HG02840 (cell line): ENCODE data around the gene ABCC2.

ENCODE experiments used
- ATAC-seq: cut with Tn5 transposase; IDR thresholded peaks from one replicate; pipeline ENCODE4 v1.9.1; 2021; ENCODE audit warnings: mild to moderate bottlenecking, moderate library complexity, moderate number of reproducible peaks; ENCODE audit not compliant: unreplicated experiment, low FRiP score

Gene ABCC2

DNA sequence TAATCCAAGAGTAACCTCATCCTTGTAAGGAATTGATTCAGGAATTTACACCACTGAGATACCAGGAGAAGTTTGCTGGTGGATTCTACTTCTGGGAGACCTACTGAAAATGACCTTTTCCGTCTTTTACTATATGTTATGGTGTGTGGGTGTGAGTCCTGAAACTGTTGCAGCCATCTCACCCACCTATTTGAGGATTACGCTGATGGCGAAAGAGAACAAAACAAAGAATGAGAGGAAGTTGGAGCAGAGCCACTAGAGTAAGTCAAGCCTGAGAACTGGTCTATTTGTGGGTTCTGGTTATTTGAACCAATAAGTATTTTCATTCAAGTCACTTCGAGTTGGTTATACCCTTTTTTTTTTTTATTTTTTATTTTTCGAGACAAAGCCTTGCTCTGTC lies 12.7 kb upstream of the ABCC2 start:
- ATAC-seq: no peak

DNA sequence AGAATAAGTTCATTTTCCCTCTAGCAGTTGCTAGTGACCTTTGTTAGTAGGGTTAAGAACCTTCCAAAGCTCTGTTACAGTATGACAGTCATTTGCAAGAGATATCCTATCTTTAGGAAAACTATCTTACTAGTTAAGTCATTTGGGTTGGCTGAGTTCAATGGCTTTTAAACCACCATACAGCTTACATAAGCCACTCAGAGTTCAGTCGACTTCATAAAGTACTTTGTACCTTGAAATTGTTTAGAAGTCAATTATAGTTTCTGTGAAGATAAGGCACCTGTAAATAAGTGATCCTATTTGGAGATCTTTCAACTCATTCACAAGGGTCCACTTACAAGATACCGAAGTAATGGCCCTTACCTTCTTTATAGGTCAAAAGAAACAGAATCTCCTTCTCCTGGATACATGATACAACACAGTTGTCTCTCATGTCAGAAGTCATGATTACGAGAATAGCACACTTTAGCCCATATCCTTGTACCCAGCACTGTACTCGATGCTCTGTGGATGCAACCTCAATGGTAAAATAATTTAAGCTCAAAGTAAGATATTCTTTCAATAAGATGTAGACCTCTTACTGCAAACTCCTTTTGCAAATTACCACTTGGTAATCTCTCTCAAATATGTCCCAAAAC lies 11.9 kb upstream of the ABCC2 start:
- no peak for ATAC-seq

DNA sequence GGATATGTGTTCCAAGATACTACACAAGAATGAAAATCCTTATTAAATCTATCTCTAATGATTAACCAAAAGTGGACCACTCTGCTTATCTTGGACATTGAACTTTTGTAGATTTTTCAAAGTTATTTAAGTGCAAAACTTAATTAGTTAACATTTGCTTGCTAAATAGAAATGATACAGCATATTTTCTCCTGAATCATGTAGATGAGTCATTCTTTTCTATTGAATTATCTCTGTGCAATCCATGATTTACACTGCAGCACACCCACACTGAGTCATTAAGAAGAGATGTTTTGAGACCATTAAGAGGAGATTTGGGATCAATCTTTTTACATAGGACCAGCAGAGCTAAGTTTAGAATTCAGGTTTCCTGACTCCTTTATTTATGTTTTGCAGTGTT lies 6.6 kb upstream of the ABCC2 start:
- no peak for ATAC-seq

DNA sequence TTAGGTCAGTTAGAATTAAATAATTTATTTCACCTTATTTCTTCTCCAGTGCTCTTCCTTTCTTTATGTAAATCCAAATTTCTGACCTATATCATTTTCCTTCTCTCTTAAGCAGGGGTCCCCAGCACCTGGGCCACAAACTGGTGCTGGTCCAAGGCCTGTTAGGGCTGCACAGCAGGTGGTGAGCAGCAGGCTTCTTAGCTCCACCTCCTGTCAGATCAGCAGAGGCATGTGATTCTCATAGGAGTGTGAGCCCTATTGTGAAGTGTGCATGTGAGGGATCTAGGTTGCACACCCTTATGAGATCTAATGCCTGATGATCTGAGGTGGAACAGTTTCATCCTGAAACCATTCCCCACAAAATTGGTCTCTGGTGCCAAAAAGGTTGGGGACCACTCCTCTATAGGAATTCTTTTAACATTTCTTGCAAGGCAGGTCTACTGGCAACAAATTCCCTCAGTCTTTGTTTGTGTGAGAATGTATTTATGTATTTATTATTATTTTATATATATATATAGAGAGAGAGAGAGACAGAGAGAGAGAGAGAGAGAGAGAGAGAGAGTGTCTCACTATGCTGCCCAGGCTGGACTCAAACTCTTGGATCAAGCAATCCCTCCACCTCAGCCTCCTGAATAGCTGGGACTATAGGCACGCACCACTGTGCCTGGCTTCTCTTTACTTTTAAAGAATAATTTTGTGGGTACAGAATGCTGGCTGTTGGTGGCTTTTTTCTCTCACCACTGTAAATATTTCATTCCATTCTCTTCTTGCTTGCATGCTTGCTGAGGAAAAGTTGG lies 4.3 kb upstream of the ABCC2 start:
- ATAC-seq: no peak

DNA sequence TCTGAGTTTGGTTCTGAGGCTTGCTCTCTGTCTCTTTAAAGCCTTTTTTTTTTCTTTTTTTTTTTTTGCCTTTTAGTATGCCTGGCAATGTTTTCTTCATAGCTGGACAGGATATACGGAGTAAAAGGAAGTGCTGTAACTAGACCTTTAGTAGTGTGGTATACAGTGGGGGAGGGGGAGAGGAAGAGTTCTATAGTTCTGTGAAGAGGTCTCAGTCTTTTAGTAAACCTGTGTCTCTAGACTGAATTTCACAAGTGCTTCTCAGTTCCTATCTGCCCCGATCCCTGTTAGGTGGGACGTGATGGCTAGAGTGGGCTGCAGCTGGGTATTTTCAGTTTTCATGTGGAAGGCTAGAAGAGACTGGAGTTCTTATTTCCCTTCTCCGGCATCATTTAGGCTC lies 3.1 kb upstream of the ABCC2 start:
- no peak for ATAC-seq

DNA sequence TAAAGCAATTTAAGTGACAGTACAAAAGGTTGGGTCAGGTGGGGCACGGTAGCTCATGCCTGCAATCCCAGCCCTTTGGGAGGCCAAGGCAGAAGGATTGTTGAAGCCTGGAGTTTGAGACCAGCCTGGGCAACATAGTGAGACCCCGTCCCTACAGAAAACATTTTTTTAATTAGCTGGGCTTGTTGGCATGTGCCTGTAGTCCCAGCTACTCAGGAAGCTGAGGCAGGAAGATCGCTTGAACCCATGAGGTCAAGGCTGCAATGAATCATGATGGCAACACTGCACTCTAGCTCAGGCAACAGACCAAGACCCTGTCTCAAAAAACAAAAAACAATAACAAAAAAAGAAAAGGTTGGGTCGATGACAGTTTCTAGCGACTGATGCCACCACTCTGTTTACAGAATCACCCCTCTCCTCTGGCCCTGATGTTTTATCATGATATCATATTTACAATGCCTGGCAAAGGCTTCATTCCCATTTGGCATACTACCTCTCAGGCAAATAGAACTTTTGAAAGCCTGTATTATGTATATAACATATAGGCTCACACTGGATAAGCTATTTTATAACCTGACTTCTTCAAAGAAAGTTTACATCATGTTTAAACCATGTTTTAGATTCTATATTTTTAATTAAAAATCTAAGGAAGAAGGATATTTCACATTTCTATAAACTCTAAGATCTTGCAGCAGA lies 558 bp upstream of the ABCC2 start:
- no peak for ATAC-seq

DNA sequence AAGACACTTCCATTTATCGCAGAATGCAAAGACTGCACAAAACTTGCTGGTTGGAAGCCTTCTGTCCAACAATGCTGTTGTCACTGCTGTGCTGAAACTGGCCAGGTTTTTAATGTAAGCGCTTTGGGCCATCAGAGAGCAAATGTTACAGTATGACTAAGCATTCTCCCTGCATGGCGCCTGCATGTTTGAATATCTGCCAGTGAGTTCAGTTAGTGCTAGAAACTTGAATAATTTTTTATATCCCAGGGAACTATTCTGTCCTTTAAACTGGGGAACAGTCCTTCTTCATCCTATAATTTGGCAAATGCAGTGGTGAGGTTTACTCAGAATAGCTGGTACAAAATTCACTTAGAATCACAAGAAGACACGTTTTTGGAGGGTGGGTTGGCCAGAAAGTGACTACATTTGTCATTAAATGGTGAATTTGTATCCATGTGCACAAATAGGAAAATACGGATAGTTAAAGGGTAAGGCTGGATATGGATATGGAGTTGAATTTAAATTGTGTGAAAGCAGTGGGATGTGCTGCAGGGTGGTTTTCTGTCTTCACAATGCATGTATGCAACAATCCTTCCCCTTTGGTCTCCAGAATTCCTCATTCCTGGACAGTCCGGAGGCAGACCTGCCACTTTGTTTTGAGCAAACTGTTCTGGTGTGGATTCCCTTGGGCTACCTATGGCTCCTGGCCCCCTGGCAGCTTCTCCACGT lies 1.7 kb downstream of the ABCC2 start:
- no peak for ATAC-seq

DNA sequence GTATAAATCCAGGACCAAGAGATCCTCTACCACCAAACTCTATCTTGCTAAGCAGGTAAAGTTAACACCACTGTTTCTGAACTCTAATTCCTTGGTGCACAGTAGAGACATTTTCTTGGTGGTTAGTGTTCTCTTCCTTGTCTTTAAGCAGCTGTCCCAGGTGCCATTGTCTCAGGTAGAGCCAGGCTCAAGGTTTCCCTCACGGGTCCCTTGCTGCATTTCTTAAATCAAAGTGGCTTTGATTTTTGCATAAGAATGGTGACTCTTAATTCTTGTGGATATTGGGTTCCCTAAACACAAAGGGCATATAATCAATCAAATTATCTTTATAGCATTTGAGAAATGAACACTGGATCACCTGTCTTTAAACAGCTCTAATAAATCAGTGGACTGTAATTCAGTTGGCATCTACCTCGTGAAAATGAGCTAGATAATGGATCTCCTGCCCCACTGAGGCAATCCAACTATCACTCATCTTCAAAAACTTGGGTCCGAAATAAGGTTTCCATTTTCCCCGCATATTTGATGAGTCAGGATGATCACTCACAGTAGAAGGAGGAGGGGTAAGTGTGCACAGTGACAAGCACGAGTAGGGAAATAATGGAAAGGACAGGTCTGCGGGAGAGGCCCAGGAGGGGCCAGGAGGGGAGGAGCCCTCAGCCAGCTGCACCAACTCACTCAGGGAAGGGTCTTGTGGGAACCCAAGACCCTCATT lies 2.4 kb downstream of the ABCC2 start:
- ATAC-seq: no peak

DNA sequence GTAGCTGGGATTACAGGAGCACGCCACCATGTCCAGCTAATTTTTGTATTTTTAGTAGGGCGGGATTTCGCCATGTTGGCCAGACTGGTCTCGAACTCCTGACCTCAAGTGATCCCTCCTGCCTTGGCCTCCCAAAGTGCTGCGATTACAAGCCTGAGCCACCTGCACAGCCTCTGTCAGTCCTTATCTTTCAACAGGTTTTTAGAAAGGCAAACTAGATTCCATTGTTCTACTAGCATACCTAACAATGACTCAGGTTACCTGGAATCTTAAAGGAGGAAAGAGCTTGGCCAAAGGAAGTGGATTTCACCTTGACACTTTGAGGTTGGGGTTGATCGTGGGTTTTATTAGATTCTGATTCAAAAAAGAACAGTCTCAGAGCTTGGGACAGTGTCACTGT lies 3.2 kb downstream of the ABCC2 start:
- ATAC-seq: no peak

DNA sequence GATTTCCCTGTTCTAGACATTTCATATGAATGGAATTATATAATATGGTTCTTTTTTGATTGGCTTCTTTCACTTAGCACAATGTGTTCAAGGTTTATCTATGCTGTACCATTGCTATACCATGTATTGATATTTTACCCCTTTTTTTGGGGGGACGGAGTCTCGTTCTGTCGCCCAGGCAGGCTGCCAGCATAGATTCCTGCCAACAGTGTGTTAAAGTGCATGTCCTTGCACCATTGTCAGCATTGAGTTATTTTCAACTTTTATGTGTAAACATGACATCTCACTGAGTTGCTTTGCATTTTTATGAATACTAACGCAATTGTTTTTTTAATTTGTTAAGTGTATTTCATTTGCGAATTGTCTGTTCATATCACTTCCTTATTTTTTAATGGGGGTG lies 4.9 kb downstream of the ABCC2 start:
- ATAC-seq: no peak

DNA sequence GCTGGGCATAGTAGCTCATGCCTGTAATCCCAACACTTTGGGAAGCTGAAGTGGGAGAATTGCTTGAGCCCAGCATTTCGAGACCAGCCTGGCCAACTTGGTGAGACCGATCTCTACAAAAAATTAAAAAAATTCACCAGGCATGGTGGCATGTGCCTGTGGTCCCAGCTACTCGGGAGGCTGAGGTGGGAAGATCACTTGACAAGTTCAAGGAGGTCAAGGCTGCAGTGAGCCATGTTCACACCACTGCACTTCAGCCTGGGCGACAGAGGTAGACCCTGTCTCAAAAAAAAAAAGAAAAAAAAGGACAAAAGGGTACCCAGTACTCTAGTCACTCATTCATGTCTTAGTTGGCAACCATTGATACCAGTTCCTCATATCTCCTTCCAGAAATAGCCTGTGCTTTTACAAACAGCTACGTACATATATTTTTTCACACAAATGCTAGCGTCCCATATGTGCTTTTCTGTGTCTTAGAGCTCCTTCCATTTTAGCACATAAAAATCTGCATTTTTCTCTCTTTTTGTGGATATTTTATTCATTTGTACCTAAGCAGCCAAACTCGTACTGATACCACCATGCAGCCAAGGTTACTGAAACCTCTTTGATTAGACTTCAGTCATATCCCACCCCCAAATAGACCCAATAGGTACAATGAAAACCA lies 5.5 kb downstream of the ABCC2 start:
- no peak for ATAC-seq

DNA sequence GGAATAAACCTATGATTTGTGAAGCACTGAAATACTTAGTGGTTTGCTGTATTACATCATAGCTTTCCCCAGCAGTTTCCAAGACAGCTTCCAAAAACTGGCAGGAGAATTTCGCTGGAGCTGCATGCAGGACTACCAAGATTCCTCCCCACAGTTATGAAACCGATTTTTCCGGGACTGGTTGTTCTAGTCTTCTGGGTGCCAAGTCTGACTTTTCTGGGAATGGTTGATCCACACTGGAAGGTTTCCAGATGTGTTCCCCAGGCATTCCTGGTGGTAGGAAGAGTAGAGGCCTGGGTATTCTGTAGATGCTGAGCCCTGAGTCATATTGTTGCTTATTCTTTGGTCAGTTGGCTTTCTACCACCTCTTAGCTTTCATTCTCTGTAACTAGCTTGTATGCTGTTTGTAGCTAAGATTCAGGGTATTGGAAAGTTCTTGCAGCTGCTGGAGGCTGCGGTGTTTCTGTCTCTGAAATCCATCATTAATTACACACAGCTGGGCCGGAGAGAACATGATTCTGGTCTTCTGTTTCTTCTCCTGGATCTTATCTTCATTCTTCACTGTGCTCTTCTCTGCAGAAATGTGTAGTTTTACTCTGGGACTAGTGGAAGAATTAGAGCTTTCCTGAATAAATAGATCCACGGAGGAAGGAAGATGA lies 6.3 kb downstream of the ABCC2 start:
- ATAC-seq: no peak

DNA sequence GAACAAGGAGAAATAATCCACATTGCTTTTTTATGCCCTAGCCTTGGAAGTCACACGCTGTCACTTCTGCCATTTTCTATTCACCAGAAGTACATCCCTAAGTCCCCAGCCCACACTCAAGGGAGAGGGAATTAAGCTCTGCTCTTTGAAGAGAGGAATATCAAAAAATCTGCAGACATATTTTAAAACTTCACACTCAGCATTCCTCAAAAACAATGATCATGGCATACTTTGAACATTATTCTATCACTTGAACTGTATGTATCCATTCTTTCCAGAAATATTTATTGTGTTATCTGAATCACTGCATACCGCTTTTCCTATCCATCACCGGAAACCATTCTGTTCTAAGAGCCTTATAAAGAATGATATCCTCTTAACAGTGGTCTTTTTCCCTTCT lies 9.4 kb downstream of the ABCC2 start:
- no peak for ATAC-seq

DNA sequence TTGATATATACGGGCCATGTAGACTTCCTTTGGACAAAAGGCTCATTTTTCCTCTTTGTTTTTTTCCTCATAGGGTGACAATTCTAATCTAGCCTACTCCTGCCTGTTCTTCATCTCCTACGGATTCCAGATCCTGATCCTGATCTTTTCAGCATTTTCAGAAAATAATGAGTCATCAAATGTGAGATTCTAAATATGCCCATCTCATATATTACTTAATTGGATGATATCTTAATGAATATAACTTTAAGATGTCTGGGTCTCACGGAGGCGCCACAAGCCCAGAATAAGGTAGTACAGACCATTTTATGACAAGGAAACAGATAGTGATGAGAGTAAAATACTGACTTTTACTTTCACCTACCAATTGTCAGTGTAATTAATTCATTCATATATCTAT lies 11.4 kb downstream of the ABCC2 start:
- ATAC-seq: no peak

DNA sequence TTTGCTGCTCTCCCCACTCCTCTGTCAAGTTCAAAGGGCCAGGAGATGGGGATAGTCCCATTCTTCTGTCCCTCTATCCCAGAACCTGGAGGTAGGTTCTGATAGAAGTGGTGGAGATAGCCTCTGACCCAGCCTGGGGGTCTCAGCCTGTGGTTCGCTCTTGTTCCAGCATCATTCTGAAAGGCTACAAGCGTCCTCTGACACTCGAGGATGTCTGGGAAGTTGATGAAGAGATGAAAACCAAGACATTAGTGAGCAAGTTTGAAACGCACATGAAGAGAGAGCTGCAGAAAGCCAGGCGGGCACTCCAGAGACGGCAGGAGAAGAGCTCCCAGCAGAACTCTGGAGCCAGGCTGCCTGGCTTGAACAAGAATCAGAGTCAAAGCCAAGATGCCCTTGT lies 14.5 kb downstream of the ABCC2 start:
- ATAC-seq: no peak

DNA sequence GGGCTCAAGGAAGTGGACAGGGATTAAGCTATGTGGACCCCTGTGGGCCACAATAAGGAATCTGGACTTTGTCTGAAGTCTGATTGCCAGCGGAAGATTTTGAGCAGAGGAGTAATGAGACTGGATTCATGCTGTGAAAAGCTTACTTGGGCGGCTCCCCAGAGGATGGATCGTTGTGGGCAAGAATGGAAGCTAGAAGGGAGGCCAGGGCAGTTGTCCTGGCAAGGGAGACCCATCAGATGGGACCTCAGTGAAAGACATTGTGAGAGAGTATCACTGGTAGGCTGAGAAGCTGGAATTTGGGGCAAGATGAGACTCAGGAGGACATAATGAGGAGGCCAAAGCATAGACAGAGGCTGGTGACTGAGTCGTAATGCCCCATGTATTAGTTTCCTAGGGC lies 15.6 kb downstream of the ABCC2 start:
- no peak for ATAC-seq

DNA sequence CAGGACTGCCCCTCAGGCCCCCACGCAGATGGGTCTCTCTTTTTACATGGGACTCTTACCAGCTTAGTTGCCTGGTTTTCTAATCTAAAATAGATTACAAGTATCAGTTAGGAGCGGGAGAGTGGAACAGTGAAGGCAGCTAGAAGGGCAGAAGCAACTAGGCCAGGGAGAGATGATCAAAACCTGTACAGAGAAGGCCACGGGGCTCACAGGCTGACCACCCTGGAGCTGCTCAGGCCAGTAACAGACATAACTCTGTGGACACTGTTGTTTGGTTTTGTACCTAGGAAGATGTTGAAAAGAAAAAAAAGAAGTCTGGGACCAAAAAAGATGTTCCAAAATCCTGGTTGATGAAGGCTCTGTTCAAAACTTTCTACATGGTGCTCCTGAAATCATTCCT lies 16.5 kb downstream of the ABCC2 start:
- no peak for ATAC-seq

DNA sequence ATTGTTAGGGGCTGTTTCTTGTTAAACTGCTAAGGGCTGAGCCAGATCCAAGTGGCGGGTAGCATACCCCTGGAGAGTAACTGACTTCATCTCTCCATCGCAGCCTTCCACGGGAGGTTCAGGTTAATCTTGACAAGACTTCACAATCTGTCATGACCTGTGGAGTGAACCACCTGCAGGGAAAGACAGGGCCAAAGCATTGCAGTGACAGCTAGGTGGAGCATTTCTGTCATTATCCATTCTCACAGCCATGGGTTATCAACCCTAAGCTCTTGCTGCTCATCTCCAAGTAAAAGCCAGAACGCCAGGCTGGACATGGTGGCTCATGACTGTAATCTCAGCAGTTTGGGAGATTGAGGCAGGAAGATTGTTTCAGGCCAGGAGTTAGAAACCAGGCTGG lies 17.2 kb downstream of the ABCC2 start:
- ATAC-seq: no peak

DNA sequence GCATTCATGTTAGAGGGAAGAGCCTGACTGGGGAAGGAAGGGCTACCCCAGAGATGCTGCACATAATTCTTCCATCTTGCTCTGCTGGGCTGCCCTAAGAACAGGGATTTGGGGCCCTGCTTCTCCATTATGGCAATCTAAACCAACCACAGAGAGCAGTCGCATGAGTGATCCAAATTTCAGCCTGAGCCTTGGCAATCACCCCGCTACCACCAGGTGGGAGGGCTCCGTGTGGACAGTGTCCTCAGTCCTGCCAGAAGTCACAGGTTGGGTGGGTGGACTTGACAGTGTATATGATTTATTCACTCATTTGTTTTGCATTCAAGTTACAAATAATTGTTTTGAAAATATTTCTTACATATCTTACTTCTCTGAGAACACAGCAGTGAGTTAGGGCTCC lies 22.0 kb downstream of the ABCC2 start:
- ATAC-seq: no peak

DNA sequence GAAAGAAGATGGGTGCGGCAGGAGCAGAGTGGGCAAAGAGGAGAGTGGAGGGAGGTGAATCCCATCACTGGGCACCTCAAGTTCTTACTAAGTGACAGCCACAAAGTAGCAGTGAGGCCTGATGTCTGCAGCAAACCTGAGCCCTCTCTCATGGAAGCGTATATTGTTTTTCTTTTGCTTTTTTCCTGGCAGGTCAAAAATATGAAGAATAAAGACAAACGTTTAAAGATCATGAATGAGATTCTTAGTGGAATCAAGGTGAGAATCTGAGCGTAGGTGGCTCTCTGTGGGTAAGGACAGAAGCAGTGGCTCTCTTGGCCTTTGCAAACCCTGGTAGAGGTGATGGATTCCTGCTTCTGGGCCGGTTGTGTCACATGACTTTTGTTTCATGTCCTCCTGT lies 22.8 kb downstream of the ABCC2 start:
- ATAC-seq: no peak
